MM.1S (cell line): Measurements from ENCODE around the gene AZI2.

ENCODE experiments used
- DNase-seq: peaks from one replicate; pipeline ENCODE4 v3.0.0-alpha.2; 2015
- H2AFZ ChIP-seq: fragments of 300-600 bp; sonication (generic); 2 replicates; pipeline ENCODE4 v1.6.0; 2016; ENCODE audit warnings: antibody characterized with exemption, low read length
- H3F3A ChIP-seq: fragments of 300-600 bp; sonication (generic); 2 replicates; pipeline ENCODE4 v1.6.1; 2016; ENCODE audit warnings: mild to moderate bottlenecking, antibody characterized with exemption, low read length, moderate library complexity, mixed read lengths; ENCODE audit not compliant: insufficient read depth
- H3K27ac ChIP-seq: fragments of 300-600 bp; sonication (generic); 2 replicates; pipeline ENCODE4 v1.5.1; 2016; ENCODE audit warnings: mild to moderate bottlenecking, low read length
- H3K27me3 ChIP-seq: fragments of 300-600 bp; sonication (generic); replicated peaks from 2 replicates; pipeline ENCODE4 v1.6.0; 2016; ENCODE audit warnings: low read length; ENCODE audit not compliant: insufficient read depth
- H3K36me3 ChIP-seq: fragments of 300-600 bp; sonication (generic); replicated peaks from 2 replicates; pipeline ENCODE4 v1.6.1; 2016; ENCODE audit warnings: mild to moderate bottlenecking, low read length, mixed read lengths; ENCODE audit not compliant: insufficient read depth
- H3K4me1 ChIP-seq: fragments of 300-600 bp; sonication (generic); 2 replicates; pipeline ENCODE4 v1.6.1; 2016; ENCODE audit warnings: low read length, mixed read lengths
- H3K4me2 ChIP-seq: fragments of 300-600 bp; sonication (generic); 2 replicates; pipeline ENCODE4 v1.6.0; 2016; ENCODE audit warnings: low read depth, low read length
- H3K4me3 ChIP-seq: fragments of 300-600 bp; sonication (generic); 2 replicates; pipeline ENCODE4 v1.5.1; 2016; ENCODE audit warnings: low read length, mixed read lengths
- H3K79me2 ChIP-seq: fragments of 300-600 bp; sonication (generic); 2 replicates; pipeline ENCODE4 v1.6.1; 2016; ENCODE audit warnings: mixed run types, low read length, mixed read lengths
- H3K9ac ChIP-seq: fragments of 300-600 bp; sonication (generic); 2 replicates; pipeline ENCODE4 v1.6.1; 2016; ENCODE audit warnings: low read length, mixed read lengths
- H3K9me2 ChIP-seq: fragments of 300-600 bp; sonication (generic); replicated peaks from 2 replicates; pipeline ENCODE4 v1.6.1; 2016; ENCODE audit warnings: mild to moderate bottlenecking, low read length, mixed read lengths; ENCODE audit not compliant: insufficient read depth
- H3K9me3 ChIP-seq: fragments of 300-600 bp; sonication (generic); replicated peaks from 2 replicates; pipeline ENCODE4 v1.6.1; 2016; ENCODE audit warnings: mild to moderate bottlenecking, low read length, mixed read lengths; ENCODE audit not compliant: insufficient read depth
- H4K20me1 ChIP-seq: fragments of 300-600 bp; sonication (generic); 2 replicates; pipeline ENCODE4 v1.6.1; 2016; ENCODE audit warnings: mild to moderate bottlenecking, low read length, moderate library complexity, mixed read lengths; ENCODE audit not compliant: insufficient read depth
- CTCF ChIP-seq: fragments of 300-600 bp; sonication (generic); IDR thresholded peaks from 2 replicates; pipeline ENCODE4 v1.5.1; 2016; ENCODE audit warnings: antibody characterized with exemption, low read length, mixed read lengths
- EZH2 ChIP-seq: fragments of 300-600 bp; sonication (generic); optimal IDR thresholded peaks from 2 replicates; pipeline ENCODE3; 2017; ENCODE audit warnings: low read depth, mild to moderate bottlenecking, antibody characterized with exemption, low read length, mixed read lengths
- EZH2phosphoT487 ChIP-seq: fragments of 300-600 bp; sonication (generic); IDR thresholded peaks from 2 replicates; pipeline ENCODE4 v1.6.1; 2018; ENCODE audit warnings: antibody characterized with exemption, low read length

Gene AZI2

DNA sequence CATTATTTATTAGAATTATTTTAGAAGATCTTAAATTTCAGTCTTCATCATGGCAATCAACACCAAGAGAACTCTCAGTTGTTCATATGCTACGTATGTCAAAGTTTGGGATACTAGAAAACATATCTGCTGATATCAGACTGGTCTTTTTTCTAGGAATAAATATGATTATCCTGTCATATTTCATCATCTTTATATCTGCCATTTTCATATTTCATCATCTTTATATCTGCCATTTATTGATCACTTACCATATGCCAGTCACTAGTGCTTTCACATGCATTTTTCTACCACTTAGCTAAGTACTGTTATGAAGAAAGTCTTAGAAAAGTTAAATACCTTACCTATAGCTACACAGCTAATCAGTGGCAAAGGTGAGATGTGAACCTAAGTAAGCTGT lies 2.9 kb downstream of the AZI2 start:
- Histone ChIP-seq H3K9me2 (no peaks in the 10 kb centered on the region), H2AFZ (no peak overlapping the region), H3K4me3 (no peak overlapping the region), H3K9ac (no peak overlapping the region), H3F3A (no peaks in the 10 kb centered on the region), H3K9me3 (no peaks in the 10 kb centered on the region), H3K27ac (no peak overlapping the region), H3K36me3 (no peaks in the 10 kb centered on the region), H3K27me3 (no peaks in the 10 kb centered on the region), H4K20me1 (no peaks in the 10 kb centered on the region), H3K4me1 (peaks cover 28% of the 10 kb centered on the region), H3K79me2 (peaks cover 58% of the 10 kb centered on the region), H3K4me2 (no peak overlapping the region)
- TF ChIP-seq EZH2 (no peak), CTCF (no peak), EZH2phosphoT487 (no peak)
- no peak for DNase-seq

- H3K79me2 ChIP-seq = peaks cover 45% of the 10 kb centered on the region
- peaks cover 28% of the 10 kb centered on the region for H3K4me1 ChIP-seq
- no peaks in the 10 kb centered on the region for H3K27me3 ChIP-seq
- no peaks in the 10 kb centered on the region for H4K20me1 ChIP-seq
- H3K4me3 ChIP-seq = no peak overlapping the region
- TF ChIP-seq EZH2 (no peak), EZH2phosphoT487 (no peak), CTCF (no peak)
- H2AFZ ChIP-seq = no peak overlapping the region
- H3K9me2 ChIP-seq = no peaks in the 10 kb centered on the region
- peak overlapping the region; percentile 40; the same call in 1 of the 2 replicates for H3K4me2 ChIP-seq
- DNase-seq = no peak
- no peak overlapping the region for H3K27ac ChIP-seq
- H3K36me3 ChIP-seq = no peaks in the 10 kb centered on the region; the same call in 1 of the 2 replicates
- no peaks in the 10 kb centered on the region for H3F3A ChIP-seq
- H3K9ac ChIP-seq = no peak overlapping the region
- no peaks in the 10 kb centered on the region for H3K9me3 ChIP-seq
Observed at GRCh38 chr3:28343144-28343543, 5.5 kb downstream of the AZI2 start.

- Histone ChIP-seq H3K36me3 (peaks cover 4% of the 10 kb centered on the region; the same call in 1 of the 2 replicates), H3F3A (no peaks in the 10 kb centered on the region), H3K9me3 (no peaks in the 10 kb centered on the region), H3K4me2 (no peak overlapping the region), H3K9me2 (no peaks in the 10 kb centered on the region), H3K27ac (no peak overlapping the region), H3K27me3 (no peaks in the 10 kb centered on the region), H3K4me1 (0 out of 2 replicates have a peak, but pooled peaks cover 5% of the 10 kb centered on the region), H4K20me1 (no peaks in the 10 kb centered on the region), H3K9ac (no peak overlapping the region), H2AFZ (no peak overlapping the region), H3K4me3 (no peak overlapping the region), H3K79me2 (peaks cover 6% of the 10 kb centered on the region)
- TF ChIP-seq EZH2 = no peak
- no peak for TF ChIP-seq CTCF
- DNase-seq = no peak
Observed at GRCh38 chr3:28337230-28337629, 11.4 kb downstream of the AZI2 start.
